ENCODE results near the gene NINJ1.

- TF ChIP-seq EZH2phosphoT487 (IDR thresholded peaks at IDR 0.05) (no peak), CTCF (IDR thresholded peaks at IDR 0.05) (no peak)
Measured at GRCh38 chr9:93090091-93090655, 43.9 kb downstream of the NINJ1 start.

Data from neural progenitor cell (in vitro differentiated cells).